SK-N-MC (cell line): ENCODE results near the gene PDCD1.

ENCODE experiments used
- EZH2 ChIP-seq: fragments of 200-600 bp; sonication (generic); IDR thresholded peaks from one replicate; pipeline ENCODE4 v1.6.1; 2017; ENCODE audit warnings: antibody characterized with exemption
- POLR2AphosphoS5 ChIP-seq: IDR thresholded peaks from 2 replicates; pipeline ENCODE4 v1.6.1; 2012; ENCODE audit warnings: mild to moderate bottlenecking, low read depth, low read length, borderline replicate concordance

DNA sequence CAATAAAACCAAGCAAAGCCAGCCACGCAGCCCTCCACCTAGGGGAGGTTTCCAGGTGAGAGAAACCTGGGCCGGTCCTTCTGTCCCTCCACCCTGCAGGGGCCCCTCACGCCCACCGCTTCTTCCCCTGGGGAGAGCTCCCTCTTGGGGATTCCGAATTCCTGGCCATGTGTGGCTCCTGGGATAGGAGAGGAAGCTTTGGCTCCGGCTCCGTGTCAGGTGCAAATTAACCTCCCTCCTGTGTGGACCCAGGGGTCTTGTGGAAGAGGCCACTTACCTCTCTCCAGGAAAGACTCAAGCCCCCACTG lies 15.1 kb upstream of the PDCD1 start:
- TF ChIP-seq EZH2 (no peak), POLR2AphosphoS5 (no peak)
